Uterus (tissue), 2 donors: ENCODE results near the gene NKX2-1.

ENCODE experiments used
- CTCF ChIP-seq, 4 experiments: fragments of 200-600 bp in 2 of 4; fragments of 450-650 bp in 2 of 4; sonication (generic) in 2 of 4; IDR thresholded peaks; one replicate each; pipeline ENCODE4 v1.5.1; 2016 to 2019; ENCODE audit warnings: antibody characterized with exemption in 4 of 4, mild to moderate bottlenecking in 2 of 4, moderate library complexity in 1 of 4
- POLR2A ChIP-seq, 2 donors: fragments of 450-650 bp; IDR thresholded peaks; one replicate each; pipeline ENCODE4 v1.6.1; 2016; ENCODE audit warnings: antibody characterized with exemption in 2 of 2, mild to moderate bottlenecking in 1 of 2, moderate library complexity in 1 of 2

DNA sequence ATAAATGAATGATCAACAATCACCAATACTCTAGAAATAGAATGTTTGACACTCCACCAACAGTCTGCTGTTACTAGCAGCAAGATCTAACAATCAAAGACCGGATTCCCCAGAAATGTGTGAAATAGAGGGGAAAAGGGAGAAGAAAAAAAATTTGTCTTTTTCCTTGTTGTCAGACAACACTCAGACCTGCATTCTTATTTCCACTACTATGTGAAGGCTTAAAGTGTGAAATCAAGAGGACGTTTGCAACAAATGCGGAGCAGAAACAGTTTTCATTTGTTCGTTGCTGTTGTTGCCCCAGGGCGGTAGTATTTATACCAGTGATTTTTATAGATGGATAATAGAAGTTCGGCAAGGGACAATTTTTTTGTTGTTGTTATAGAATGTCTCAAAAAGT lies 9.2 kb downstream of the NKX2-1 start:
- TF ChIP-seq POLR2A (IDR thresholded peaks at IDR 0.05) = no peak
- no peak for TF ChIP-seq CTCF (IDR thresholded peaks at IDR 0.05)
